ENCODE results near the gene NPL.

The NPL gene

DNA sequence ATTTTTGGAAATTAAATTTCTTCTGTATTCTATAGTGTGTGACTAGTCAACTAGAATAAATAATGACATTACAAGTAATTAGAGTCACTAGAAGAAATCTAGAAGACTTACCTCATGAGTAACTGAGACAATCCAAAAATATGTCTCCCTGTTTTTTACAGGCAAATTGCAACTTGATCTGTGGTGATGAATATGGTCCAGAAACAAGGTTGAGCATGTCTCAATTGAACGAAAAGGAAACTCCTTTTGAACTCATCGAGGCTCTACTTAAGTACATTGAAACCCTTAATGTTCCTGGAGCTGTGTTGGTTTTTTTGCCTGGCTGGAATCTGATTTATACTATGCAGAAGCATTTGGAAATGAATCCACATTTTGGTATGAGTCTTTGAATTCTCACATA is 86.3 kb downstream of the NPL start:
- no peak for DNase-seq

DNA sequence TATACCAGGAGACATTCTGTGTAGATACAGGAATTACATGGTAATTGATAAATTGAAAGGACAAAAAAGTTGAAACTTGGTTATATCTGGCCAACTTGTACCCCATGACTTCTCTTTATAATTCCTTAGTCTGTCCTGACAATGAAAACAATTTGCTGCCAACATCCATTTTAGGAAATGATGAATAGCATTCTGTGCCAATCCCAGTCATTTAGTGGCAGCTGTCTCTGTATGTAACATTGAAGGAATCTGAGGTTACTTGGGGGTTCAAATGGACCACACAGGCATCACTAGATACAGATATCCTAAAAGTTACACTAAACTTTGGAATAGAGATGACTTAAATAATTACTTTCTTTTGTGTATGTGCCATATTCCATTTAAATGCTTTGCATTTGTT is 87.8 kb downstream of the NPL start:
- DNase-seq: no peak

DNA sequence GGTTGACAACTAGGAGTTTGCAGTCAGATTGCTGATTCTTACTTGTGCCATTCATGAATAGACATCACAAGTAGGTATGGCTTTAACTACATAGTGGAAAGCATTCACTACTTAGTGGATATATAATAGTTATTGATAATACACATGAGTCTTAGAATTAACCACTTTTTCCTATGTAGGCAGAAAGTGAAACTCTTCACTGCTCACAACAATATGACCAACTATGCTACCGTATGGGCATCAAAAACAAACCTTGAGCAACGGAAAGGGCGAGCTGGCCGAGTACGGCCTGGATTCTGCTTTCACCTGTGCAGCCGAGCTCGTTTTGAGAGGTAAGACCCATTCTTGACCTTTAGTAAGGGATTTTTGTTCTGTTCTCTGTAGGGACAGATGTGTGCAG is 88.3 kb downstream of the NPL start:
- no peak for DNase-seq
